Caki2 (cell line): ENCODE data around the gene RPL15. TPM values are rescaled to one million over a fixed set of nuclear protein-coding genes. Genes with fewer than 3 reads are reported as not detected.
A peak's percentile ranks its signal among the peaks of the same experiment; 100 is the strongest.

Source experiments
- DNase-seq: peaks from one replicate; pipeline ENCODE4 v3.0.0-alpha.2; 2015; ENCODE audit warnings: low read depth
- in situ Hi-C: cut with HindIII; loops from 2 replicates; pipeline ENCODE4 v1.10.0; 2016; ENCODE audit warnings: low sequenced_read_pairs, low pct_unique_long_range_greater_than_20kb, mixed read lengths
- total RNA-seq: library from RNA; depleted of rRNA; stranded (reverse); fragments of >200 nt; shearing (Covaris generic); gene quantifications from 2 replicates; pipeline ENCODE4 v1.2.3, GENCODE V29; 2014; ENCODE audit warnings: low replicate concordance; rRNA removed

RPL15 gene
- total RNA-seq, 1 experiment from 2014 or later, result 4,358 TPM

DNA sequence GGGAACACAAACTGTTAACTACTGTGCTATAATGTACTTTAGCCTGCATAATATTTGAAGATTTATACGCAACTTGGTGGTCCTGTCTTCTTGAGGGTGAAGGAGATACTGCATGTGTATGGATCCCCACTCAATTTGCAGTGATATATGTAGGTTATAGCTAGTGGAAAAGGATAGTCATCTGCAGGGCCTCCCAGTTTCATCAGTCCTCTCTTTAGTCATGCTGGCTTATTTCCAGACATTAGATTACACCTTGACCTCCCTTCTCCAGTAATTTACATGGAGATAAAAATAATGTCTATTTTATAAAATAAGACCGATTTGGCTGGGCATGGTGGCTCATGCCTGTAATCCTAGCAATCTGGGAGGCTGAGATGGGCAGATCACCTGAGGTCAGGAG is 31.8 kb downstream of the RPL15 start:
- in situ Hi-C loops, result no loop called here
- DNase-seq, result no peak

DNA sequence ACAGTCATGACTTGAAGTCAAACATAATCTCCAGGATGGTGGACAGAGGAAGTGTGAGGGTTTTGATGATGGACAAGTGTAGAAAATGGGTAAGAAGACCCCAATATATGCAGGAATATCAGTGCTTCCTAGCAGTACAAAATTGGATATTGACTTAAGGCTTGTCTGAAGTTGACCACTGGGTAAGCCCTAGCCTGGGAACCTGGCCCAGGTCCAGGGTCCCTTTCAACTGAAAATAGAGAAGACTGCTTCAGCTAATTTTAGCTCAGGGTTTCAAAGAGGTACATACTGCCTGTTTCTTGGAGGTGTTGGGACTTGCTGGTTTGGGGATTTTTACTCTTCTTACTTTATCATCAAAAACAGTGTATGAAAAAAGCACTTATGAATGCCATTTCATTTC is 32.9 kb downstream of the RPL15 start:
- in situ Hi-C loops, result no loop called here
- DNase-seq, result no peak

DNA sequence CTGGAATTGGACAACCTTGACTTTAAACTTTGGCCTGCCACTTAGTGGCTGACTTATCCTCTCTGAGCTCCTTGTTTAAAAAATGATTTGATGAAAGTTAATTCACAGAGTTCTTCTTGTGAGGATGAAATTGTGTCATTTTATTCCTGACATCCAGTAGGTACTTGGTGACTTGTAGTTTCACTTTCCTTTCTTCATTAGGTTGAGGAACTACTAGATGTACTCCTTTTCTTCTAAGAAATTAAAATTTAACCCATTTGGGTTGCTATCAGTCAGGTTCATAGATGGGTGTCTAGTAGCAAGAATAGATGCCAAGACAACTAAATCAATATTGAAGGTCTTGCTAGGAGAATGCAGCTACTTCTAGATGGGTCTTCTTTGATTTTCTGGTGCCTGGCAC is 33.4 kb downstream of the RPL15 start:
- DNase-seq, result no peak
- in situ Hi-C loops, result no loop called here

DNA sequence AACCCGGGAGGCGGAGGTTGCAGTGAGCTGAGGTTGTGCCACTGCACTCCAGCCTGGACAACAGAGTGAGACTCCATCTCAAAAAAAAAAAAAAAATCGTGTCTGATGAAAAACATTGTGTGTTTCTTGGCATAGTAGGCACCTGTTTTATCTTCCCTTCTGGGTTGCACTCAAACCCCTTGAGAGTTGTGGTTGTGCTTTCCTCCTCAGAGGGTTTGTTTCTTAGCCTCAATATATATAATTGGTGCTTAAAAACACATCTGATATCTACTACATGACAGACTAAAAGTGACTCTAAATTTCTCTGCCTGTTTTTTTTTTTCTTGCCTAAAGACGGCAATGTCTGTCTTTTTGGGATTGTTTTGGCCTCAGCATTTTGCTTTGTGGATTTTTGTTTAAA is 35.7 kb downstream of the RPL15 start:
- in situ Hi-C loops, result no loop called here
- DNase-seq, result no peak

DNA sequence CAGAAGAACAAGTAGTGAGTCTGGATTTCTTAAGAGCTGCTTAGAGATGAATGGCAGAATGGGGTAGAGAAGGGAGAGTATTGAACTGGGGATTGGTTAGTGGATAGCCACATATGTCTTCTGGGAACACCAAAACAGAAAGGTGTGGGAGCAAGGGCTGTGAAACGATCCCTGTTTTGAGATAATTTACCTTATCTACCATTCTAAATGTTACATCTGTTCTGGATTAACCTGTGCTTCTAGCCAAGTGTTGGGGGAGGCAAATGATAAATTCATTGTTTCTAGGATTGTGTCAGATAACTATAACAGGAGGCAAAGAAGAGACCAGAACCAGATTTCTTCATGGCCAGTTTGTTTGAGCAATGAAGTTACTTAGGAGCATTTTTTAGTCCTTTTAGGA is 36.6 kb downstream of the RPL15 start:
- DNase-seq, result no peak
- in situ Hi-C loops, result no loop called here

DNA sequence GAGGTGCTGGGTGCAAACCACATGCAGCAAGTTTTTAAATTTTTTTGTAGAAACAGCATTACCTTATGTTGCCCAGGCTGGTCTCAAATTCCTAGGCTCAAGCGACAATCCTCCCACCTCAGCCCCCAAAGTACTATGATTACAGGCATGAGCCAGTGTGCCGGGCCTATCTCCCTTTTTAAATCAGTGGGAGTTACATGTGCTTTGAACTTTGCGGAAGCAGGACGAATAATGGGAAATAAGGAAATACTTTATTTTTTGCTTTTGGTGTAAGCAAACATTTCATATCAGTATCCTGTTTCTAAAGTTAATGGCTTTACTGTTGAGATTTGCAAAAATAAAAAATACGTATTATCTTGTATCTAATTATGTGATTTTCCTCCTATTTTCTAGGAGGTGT is 37.2 kb downstream of the RPL15 start:
- DNase-seq, result no peak
- in situ Hi-C loops, result no loop called here

DNA sequence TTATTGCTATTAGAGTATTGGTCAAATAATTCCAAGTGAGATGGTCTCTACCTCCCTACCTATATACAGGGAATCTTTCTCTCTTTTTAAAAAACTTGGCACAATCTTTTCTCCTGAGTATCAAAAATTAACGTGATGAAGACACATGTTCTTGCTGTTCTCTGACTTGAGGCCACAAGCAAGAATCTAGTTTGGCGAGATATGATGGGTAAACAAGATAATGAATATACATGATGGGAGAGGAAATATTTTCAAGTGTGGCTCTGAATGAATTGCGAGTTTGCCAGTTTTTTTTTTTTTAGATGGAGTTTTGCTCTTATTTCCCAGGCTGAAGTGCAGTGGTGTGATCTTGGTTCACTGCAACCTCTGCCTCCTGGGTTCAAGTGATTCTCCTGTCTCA is 39.8 kb downstream of the RPL15 start:
- DNase-seq, result no peak
- in situ Hi-C loops, result no loop called here

DNA sequence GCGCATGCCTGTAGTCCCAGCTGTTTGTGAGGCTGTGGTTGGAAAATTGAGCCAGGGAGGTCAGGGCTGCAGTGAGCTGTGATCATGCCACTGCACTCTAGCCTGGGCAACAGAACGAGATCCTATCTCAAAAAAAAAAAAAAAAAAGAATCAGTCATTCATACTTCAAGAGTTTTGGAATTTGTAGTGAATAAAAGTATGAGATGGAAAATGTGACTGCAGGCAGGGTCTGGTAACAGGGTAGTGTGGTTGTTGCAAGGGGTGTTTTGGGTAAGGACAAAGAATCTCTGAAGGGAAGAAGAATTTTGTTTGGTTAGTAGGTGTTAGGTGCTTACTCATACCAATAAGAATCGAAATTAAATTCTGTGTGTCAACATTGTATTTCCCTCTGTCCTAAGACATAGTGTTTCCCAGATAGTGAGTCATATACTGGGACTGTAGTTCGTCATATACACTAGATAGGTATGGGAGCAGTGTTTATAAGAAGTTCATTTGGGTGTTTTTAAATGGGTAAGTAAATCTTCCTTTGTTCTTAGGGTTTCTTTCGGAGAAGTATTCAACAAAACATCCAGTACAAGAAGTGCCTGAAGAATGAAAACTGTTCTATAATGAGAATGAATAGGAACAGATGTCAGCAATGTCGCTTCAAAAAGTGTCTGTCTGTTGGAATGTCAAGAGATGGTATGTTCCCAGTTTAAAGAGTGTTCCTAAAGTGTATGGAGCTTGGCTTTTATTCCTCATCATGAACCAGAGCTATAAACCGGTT is 42.4 kb downstream of the RPL15 start:
- in situ Hi-C loops, result no loop called here
- peak; percentile 82 for DNase-seq

DNA sequence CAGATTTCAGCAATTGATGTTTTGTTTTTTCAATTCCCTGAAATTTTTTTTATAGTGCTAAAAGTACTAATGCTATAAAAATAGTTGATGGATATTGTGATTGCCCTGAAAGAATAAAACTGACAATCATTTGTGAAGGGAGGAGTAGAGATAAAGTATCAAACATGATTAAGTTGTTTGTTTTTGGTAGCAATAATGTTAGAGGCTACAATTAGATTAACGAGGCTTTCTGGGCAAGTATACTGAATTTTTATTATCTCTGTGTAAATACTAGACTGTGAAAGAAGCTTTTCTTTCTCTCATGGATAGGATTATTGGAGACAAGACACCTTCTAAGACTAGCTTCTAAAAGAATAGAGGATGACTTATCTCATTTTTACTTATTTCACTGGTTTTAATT is 43.7 kb downstream of the RPL15 start:
- no peak for DNase-seq
- in situ Hi-C loops, result no loop called here

DNA sequence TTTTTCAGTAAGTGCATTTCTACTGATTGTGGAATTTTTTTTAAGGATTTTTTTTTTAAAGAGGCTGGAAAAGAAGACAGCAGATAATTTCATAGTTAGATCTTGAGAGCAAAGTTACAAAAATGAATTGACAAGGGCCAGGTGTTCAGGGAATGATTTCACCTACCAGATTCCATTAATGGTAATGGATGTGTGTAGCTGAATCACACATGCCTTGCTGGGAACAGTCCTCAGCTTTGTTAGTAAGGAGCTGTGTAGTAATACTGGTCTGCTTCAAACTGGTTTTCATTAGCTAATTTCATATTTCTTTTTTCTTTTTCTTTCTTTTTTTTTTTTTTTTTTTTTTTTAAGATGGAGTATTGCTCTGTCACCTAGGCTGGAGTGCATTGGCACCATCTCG is 44.1 kb downstream of the RPL15 start:
- DNase-seq, result no peak

DNA sequence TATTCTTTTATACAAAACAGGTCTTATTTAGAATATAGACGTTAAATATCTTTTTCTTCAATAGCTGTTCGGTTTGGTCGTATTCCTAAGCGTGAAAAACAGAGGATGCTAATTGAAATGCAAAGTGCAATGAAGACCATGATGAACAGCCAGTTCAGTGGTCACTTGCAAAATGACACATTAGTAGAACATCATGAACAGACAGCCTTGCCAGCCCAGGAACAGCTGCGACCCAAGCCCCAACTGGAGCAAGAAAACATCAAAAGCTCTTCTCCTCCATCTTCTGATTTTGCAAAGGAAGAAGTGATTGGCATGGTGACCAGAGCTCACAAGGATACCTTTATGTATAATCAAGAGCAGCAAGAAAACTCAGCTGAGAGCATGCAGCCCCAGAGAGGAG is 45.0 kb downstream of the RPL15 start:
- in situ Hi-C loops, result no loop called here
- DNase-seq, result no peak

More for the DNA sequence above, 44.1 kb downstream of the RPL15 start:
- in situ Hi-C loops, result no loop called here

DNA sequence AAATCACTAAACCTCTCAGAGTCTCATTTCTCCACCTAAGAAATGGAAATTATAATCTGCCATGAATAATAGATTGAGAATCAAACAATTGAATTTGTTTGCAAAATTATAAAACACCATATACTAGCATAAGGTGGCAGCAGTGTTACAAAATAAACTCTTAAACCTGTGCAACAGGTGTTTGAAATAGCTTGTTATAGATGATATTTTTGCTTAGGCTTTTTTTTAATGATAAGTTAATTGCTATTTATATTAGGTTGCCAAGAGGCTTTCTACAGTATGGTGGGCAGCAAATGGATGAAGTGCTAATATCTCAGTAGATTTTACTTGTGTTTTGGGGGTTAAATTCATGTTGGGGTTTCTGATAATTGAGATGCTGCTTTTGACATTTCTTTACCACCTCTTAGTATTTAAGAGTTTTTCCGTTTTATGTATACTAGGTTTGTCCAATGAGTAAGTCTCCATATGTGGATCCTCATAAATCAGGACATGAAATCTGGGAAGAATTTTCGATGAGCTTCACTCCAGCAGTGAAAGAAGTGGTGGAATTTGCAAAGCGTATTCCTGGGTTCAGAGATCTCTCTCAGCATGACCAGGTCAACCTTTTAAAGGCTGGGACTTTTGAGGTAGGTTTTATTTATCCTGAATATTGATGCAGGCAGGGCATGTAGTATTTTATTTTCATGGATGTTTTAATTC is 47.8 kb downstream of the RPL15 start:
- no peak for DNase-seq
- in situ Hi-C loops, result no loop called here

DNA sequence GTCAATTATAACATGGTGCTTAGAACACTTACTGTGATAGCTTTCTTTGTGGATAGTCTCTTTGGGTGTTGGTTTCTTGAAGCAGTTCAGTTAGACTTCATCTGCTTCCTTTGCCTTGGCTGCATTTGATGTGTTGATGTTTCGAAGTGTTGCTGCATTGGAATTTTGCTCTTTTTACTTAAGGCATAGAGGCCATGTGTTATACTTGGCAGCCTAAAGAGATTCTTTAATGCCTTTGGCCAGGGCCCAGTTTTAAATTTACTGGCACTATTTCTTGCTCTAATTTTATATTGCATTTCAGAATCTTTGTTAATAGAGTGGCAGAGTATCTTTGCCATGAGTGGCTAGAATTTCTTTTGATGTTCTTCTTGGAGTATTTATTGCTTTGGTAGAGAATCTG is 49.4 kb downstream of the RPL15 start:
- in situ Hi-C loops, result no loop called here

DNA sequence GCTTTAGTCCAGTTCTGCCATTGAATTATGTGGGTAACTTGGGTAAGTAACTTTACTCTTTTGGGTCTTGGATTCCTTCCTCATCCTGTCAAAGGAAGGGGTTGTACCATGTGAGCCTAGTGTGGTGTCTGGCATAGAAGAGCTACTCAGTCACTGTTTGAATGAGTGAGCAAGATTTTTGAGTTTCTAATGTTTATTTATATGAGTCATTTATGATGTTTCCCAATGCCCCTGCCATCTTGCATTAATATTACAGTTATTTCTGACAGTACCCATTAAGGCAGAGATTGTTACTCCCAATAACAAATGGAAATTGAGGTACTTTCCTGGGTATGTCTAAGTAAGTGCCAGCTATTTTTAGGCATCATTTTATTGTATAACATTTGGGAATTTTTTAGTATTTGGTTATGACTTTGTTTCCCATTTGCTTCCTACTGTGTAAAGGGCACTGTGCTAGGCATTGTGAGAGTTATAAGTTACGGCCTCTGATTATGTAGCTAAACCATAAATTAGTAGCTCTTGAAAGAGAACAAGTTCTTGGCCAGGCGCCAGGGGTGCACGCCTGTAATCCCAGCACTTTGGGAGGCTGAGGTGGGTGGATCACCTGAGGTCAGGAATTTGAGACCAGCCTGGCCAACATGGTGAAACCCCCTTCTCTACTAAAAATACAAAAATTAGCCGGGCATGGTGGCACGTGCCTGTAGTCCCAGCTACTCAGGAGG is 51.7 kb downstream of the RPL15 start:
- no peak for DNase-seq
- in situ Hi-C loops, result no loop called here

More for the DNA sequence above, 49.4 kb downstream of the RPL15 start:
- DNase-seq, result no peak

DNA sequence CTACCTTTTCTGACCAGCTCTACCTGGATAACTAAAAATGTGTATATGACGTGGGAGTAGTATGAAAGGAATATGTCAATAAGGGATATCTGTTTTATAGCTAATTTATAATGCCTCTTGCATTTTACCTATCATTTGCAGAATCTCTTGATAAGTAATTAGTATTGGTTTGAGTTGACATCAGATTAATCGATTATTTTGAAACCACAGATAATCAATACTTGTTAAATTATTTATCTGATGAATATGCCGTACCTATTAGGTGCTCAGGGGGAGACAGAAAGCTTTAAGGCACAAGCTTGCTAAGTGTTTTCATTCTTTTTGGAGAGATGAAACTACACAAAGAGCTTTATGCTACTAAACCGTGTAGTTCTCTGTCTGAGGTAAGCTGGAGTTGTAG is 52.5 kb downstream of the RPL15 start:
- in situ Hi-C loops, result no loop called here
- no peak for DNase-seq

Other genes with a start within 250 kb of the RPL15 start
- gene UBE2E1, start 111.2 kb upstream of the RPL15 start, total RNA-seq, result 60.6 and 80.2 TPM in 2 replicates
- 11.4 and 14.3 TPM in 2 replicates for gene NKIRAS1, start 142 bp upstream of the RPL15 start, total RNA-seq
- 3.7 and 9.3 TPM in 2 replicates for gene NR1D2, start 28.2 kb downstream of the RPL15 start, total RNA-seq